IMR-90 (cell line): ENCODE measurements around the gene GPRIN3. TPM values are rescaled to one million over a fixed set of nuclear protein-coding genes. Genes with fewer than 3 reads are reported as not detected.

Source experiments
- ATAC-seq: fragments of 200-7000 bp; cut with Tn5 transposase; 2 replicates; pipeline ENCODE4 v1.9.1; 2020; ENCODE audit warnings: low read depth, mild to moderate bottlenecking, moderate library complexity
- BruUV-seq: library from RNA; stranded (reverse); fragments of 400-500 nt; replicated peaks from 2 replicates; lab custom pipeline; 2021; lab: Mats Ljungman, UMichigan
- CTCF ChIA-PET: fragments of 300-600 bp; formaldehyde crosslinking; extraction: SDS; loops from one replicate; lab custom pipeline; 2021; ENCODE audit warnings: antibody characterized with exemption; lab: Yijun Ruan, JAX
- POLR2A ChIA-PET: fragments of 300-600 bp; sonication (Branson Sonifier 250); formaldehyde crosslinking; loops from one replicate; lab custom pipeline; 2022; ENCODE audit warnings: antibody characterized with exemption; ENCODE audit not compliant: unreplicated experiment; lab: Charles Lee
- DNase-seq: peaks from one replicate; pipeline ENCODE4 v3.0.0; 2013
- H2AFZ ChIP-seq: replicated peaks from 2 replicates; pipeline ENCODE3; 2013; ENCODE audit warnings: low read length, mild to moderate bottlenecking; ENCODE audit not compliant: poor library complexity
- H2AK5ac ChIP-seq: 2 replicates; pipeline ENCODE4 v1.6.1; 2013; ENCODE audit warnings: low read depth, low read length, inconsistent platforms
- H2AK9ac ChIP-seq: replicated peaks from 2 replicates; pipeline ENCODE3; 2013; ENCODE audit warnings: mild to moderate bottlenecking, low read depth, low read length, moderate library complexity; ENCODE audit not compliant: poor library complexity
- H2BK120ac ChIP-seq: 2 replicates; pipeline ENCODE4 v1.6.1; 2013; ENCODE audit warnings: low read depth, low read length, inconsistent platforms
- H2BK15ac ChIP-seq: 3 replicates; pipeline ENCODE4 v1.6.1; 2013; ENCODE audit warnings: low read depth, low read length, inconsistent platforms
- H2BK20ac ChIP-seq: 2 replicates; pipeline ENCODE4 v1.6.1; 2013; ENCODE audit warnings: low read depth, mild to moderate bottlenecking, inconsistent platforms, low read length, moderate library complexity
- H2BK5ac ChIP-seq: 2 replicates; pipeline ENCODE4 v1.6.1; 2013; ENCODE audit warnings: mild to moderate bottlenecking, low read depth, low read length, inconsistent platforms; ENCODE audit not compliant: poor library complexity, severe bottlenecking
- H3K14ac ChIP-seq: replicated peaks from 2 replicates; pipeline ENCODE4 v1.6.1; 2013; ENCODE audit warnings: low read depth, low read length, inconsistent platforms
- H3K18ac ChIP-seq: 2 replicates; pipeline ENCODE4 v1.6.1; 2013; ENCODE audit warnings: low read depth, low read length, control low read depth
- H3K23ac ChIP-seq: 2 replicates; pipeline ENCODE4 v1.6.1; 2013; ENCODE audit warnings: low read depth, low read length, inconsistent platforms
- H3K27ac ChIP-seq: 2 replicates; pipeline ENCODE4 v1.5.1; 2013; ENCODE audit warnings: mild to moderate bottlenecking, control low read depth, low read length; ENCODE audit not compliant: insufficient read depth
- H3K27me3 ChIP-seq: 2 replicates; pipeline ENCODE4 v1.6.1; 2013; ENCODE audit warnings: low read length; ENCODE audit not compliant: control insufficient read depth, insufficient read depth
- H3K36me3 ChIP-seq: 2 replicates; pipeline ENCODE4 v1.6.1; 2013; ENCODE audit warnings: low read length, mixed read lengths; ENCODE audit not compliant: control insufficient read depth, insufficient read depth
- H3K4ac ChIP-seq: 2 replicates; pipeline ENCODE4 v1.6.1; 2013; ENCODE audit warnings: low read depth, low read length, inconsistent platforms
- H3K4me1 ChIP-seq: 2 replicates; pipeline ENCODE4 v1.6.1; 2013; ENCODE audit warnings: low read length, mixed read lengths; ENCODE audit not compliant: control insufficient read depth, insufficient read depth
- H3K4me2 ChIP-seq: 2 replicates; pipeline ENCODE4 v1.6.1; 2013; ENCODE audit warnings: low read depth, mild to moderate bottlenecking, control low read depth, low read length, moderate library complexity
- H3K4me3 ChIP-seq: 2 replicates; pipeline ENCODE4 v1.5.1; 2013; ENCODE audit warnings: low read depth, mild to moderate bottlenecking, control low read depth, low read length, moderate library complexity; ENCODE audit not compliant: insufficient read depth
- H3K56ac ChIP-seq: 2 replicates; pipeline ENCODE4 v1.6.1; 2013; ENCODE audit warnings: low read length, inconsistent platforms; ENCODE audit not compliant: insufficient read depth; ENCODE audit errors: extremely low read depth
- H3K79me1 ChIP-seq, 2 experiments: 2 replicates each; pipeline ENCODE4 v1.6.1; 2013; ENCODE audit warnings: low read length in 2 of 2, inconsistent platforms in 1 of 2, low read depth in 1 of 2
- H3K9ac ChIP-seq: 2 replicates; pipeline ENCODE4 v1.6.1; 2013; ENCODE audit warnings: low read depth, low read length, control low read depth
- H3K9me1 ChIP-seq: 2 replicates; pipeline ENCODE4 v1.6.1; 2013; ENCODE audit warnings: low read length, inconsistent platforms; ENCODE audit not compliant: insufficient read depth
- H3K9me3 ChIP-seq: 2 replicates; pipeline ENCODE4 v1.6.1; 2013; ENCODE audit warnings: low read length; ENCODE audit not compliant: control insufficient read depth, insufficient read depth
- H4K20me1 ChIP-seq: 2 replicates; pipeline ENCODE4 v1.6.1; 2013; ENCODE audit warnings: low read length, inconsistent platforms; ENCODE audit not compliant: insufficient read depth
- H4K5ac ChIP-seq: 2 replicates; pipeline ENCODE4 v1.6.1; 2013; ENCODE audit warnings: mild to moderate bottlenecking, low read depth, low read length, control low read depth
- H4K8ac ChIP-seq, 2 experiments: 2 replicates each; pipeline ENCODE4 v1.6.1; 2013; ENCODE audit warnings: low read depth in 2 of 2, low read length in 2 of 2, control low read depth in 1 of 2, inconsistent platforms in 1 of 2
- H4K91ac ChIP-seq: 2 replicates; pipeline ENCODE4 v1.6.1; 2013; ENCODE audit warnings: low read depth, low read length, inconsistent platforms; ENCODE audit not compliant: insufficient read depth
- BHLHE40 ChIP-seq: fragments of 150-350 bp; IDR thresholded peaks from 2 replicates; pipeline ENCODE4 v1.6.1; 2016; ENCODE audit warnings: mild to moderate bottlenecking, low read depth, low read length
- CEBPB ChIP-seq: IDR thresholded peaks from 2 replicates; pipeline ENCODE4 v1.6.1; 2012; ENCODE audit warnings: low read depth, low read length, improper control_type of control experiment
- MAZ ChIP-seq: IDR thresholded peaks from 2 replicates; pipeline ENCODE4 v1.6.1; 2012; ENCODE audit warnings: low read depth, mild to moderate bottlenecking, low read length, improper control_type of control experiment, moderate library complexity, borderline replicate concordance
- RFX5 ChIP-seq: IDR thresholded peaks from 2 replicates; pipeline ENCODE4 v1.8.0; 2012; ENCODE audit warnings: low read depth, mild to moderate bottlenecking, low read length, moderate library complexity
- WGBS, 2 experiments: methylation state at CpG; one replicate each; pipeline versions ENCODE4 v1.1.5 to v1.1.7; 2013; ENCODE audit warnings: missing lambda C conversion rate in 2 of 2; ENCODE audit not compliant: insufficient read length in 1 of 2; ENCODE audit errors: extremely low coverage in 2 of 2; 5-methylcytosine and 5-hydroxymethylcytosine counted together
- dilution Hi-C: fragments of 300-500 bp; cut with HindIII; formaldehyde crosslinking; loops from one replicate; pipeline ENCODE4 v1.14.3; 2018; ENCODE audit warnings: low sequenced_read_pairs; ENCODE audit not compliant: unreplicated experiment
- in situ Hi-C: fragments of 300-500 bp; cut with MboI; formaldehyde crosslinking; loops from 3 replicates; pipeline ENCODE4 v1.14.3; 2019; ENCODE audit warnings: low sequenced_read_pairs, inconsistent platforms, mixed read lengths
- intact Hi-C: fragments of 100-400 bp; cut with micrococcal nuclease; formaldehyde crosslinking; loops from 2 replicates; pipeline ENCODE4 v1.10.0; 2022
- polyA plus RNA-seq, 3 experiments: library from polyadenylated mRNA; depleted of rRNA; stranded (reverse); fragments of >200 nt; gene quantifications; 2 replicates each; pipeline ENCODE4 v1.2.3, GENCODE V29; 2012; ENCODE audit warnings: low replicate concordance in 1 of 3
- total RNA-seq: library from RNA; depleted of rRNA; stranded (reverse); fragments of >200 nt; gene quantifications from 2 replicates; pipeline ENCODE4 v1.2.3, GENCODE V29; 2012

GPRIN3 gene
- total and polyA plus RNA-seq, 2 of the 4 experiments (the other 2 are of a cell fraction), result under 0.01 TPM; not detected in 1

- no peaks in the 10 kb centered on the region for H4K20me1 ChIP-seq
- peaks cover 22% of the 10 kb centered on the region for H3K27me3 ChIP-seq
- ChIA-PET POLR2A (no interaction called here), CTCF (no interaction called here)
- no peak overlapping the region for H3K9ac ChIP-seq
- no peaks in the 10 kb centered on the region for H3K79me1 ChIP-seq
- no peak for TF ChIP-seq CEBPB
- TF ChIP-seq BHLHE40, result no peak
- no peak for TF ChIP-seq MAZ
- no peak for TF ChIP-seq RFX5
- no peaks in the 10 kb centered on the region for H3K36me3 ChIP-seq
- no peak overlapping the region for H2BK15ac ChIP-seq
- H2AK9ac ChIP-seq, result no peak overlapping the region
- in situ Hi-C loops, result no loop called here
- peaks cover 2% of the 10 kb centered on the region; the same call in 1 of the 2 replicates for H3K4me1 ChIP-seq
- no peak for ATAC-seq
- H4K5ac ChIP-seq, result no peak overlapping the region
- H2AFZ ChIP-seq, result no peak overlapping the region
- H3K14ac ChIP-seq, result no peak overlapping the region
- H4K8ac ChIP-seq, result no peak overlapping the region
- no peak overlapping the region for H3K56ac ChIP-seq
- no peak for DNase-seq
- no peak overlapping the region for H3K23ac ChIP-seq
- no peak overlapping the region for H3K18ac ChIP-seq
- H3K9me3 ChIP-seq, result no peaks in the 10 kb centered on the region
- H2BK20ac ChIP-seq, result no peak overlapping the region
- no peak overlapping the region for H3K27ac ChIP-seq
- H4K91ac ChIP-seq, result no peak overlapping the region
- dilution Hi-C loops, result no loop called here
- H2BK5ac ChIP-seq, result no peak overlapping the region
- H2BK120ac ChIP-seq, result no peak overlapping the region
- BruUV-seq, result no TSS peak
- intact Hi-C loops, result no loop called here
- H3K4me3 ChIP-seq, result no peak overlapping the region
- H3K4me2 ChIP-seq, result no peak overlapping the region
- no peak overlapping the region for H2AK5ac ChIP-seq
- H3K4ac ChIP-seq, result no peak overlapping the region
- 48% methylated on average over 4 of the region's 11 CpGs; no CpG with 5 or more reads in 1 of the 2 experiments for WGBS, 2 experiments
- H3K9me1 ChIP-seq, result no peaks in the 10 kb centered on the region
Observed at GRCh38 chr4:89306486-89307177, 968 bp downstream of the GPRIN3 start.
